Mesendoderm (in vitro differentiated cells): Measurements from ENCODE around the gene DYNLT4.
"Not testable (repeated sequence)": the region's sequence is repeated elsewhere in the genome, so short reads cannot be mapped to it uniquely, and the experiment has no call there.

Experiments used
- DNase-seq: peaks from one replicate; pipeline ENCODE4 v3.0.0; 2013
- H2AK5ac ChIP-seq: 2 replicates; pipeline ENCODE4 v1.6.1; 2013; ENCODE audit warnings: low read length, inconsistent platforms
- H2BK120ac ChIP-seq: 2 replicates; pipeline ENCODE4 v1.6.1; 2013; ENCODE audit warnings: low read depth, mild to moderate bottlenecking, low read length, moderate library complexity, mixed read lengths
- H2BK15ac ChIP-seq: replicated peaks from 2 replicates; pipeline ENCODE4 v1.6.1; 2013; ENCODE audit warnings: low read depth, mild to moderate bottlenecking, moderate library complexity
- H2BK5ac ChIP-seq: 2 replicates; pipeline ENCODE4 v1.6.1; 2013; ENCODE audit warnings: low read length, inconsistent platforms
- H3K18ac ChIP-seq: 2 replicates; pipeline ENCODE4 v1.6.1; 2013; ENCODE audit warnings: mild to moderate bottlenecking, low read length, mixed read lengths
- H3K23ac ChIP-seq: one replicate; pipeline ENCODE4 v1.6.1; 2013; ENCODE audit warnings: low read length
- H3K27ac ChIP-seq: 2 replicates; pipeline ENCODE4 v1.5.1; 2013; ENCODE audit warnings: low read depth, mild to moderate bottlenecking, inconsistent platforms, low read length, moderate library complexity
- H3K27me3 ChIP-seq: 2 replicates; pipeline ENCODE4 v1.6.1; 2013; ENCODE audit warnings: low read length, control low read depth, mild to moderate bottlenecking, inconsistent platforms; ENCODE audit not compliant: insufficient read depth, poor library complexity
- H3K36me3 ChIP-seq: 2 replicates; pipeline ENCODE4 v1.6.1; 2013; ENCODE audit warnings: low read length, inconsistent platforms; ENCODE audit not compliant: control insufficient read depth, insufficient read depth
- H3K4ac ChIP-seq: one replicate; pipeline ENCODE4 v1.6.1; 2013; ENCODE audit warnings: low read depth, mild to moderate bottlenecking, low read length, moderate library complexity
- H3K4me1 ChIP-seq: 2 replicates; pipeline ENCODE4 v1.6.1; 2013; ENCODE audit warnings: low read depth, low read length, inconsistent platforms; ENCODE audit not compliant: control insufficient read depth
- H3K4me2 ChIP-seq: 2 replicates; pipeline ENCODE4 v1.6.1; 2013; ENCODE audit warnings: low read length
- H3K4me3 ChIP-seq: 2 replicates; pipeline ENCODE4 v1.5.1; 2013; ENCODE audit warnings: mild to moderate bottlenecking, low read length
- H3K56ac ChIP-seq: one replicate; pipeline ENCODE4 v1.6.1; 2013; ENCODE audit warnings: low read length
- H3K79me1 ChIP-seq: 2 replicates; pipeline ENCODE4 v1.6.1; 2013; ENCODE audit warnings: low read length, inconsistent platforms
- H3K79me2 ChIP-seq: 2 replicates; pipeline ENCODE4 v1.6.1; 2013; ENCODE audit warnings: mild to moderate bottlenecking, low read length; ENCODE audit not compliant: control insufficient read depth, insufficient read depth
- H3K9ac ChIP-seq: 2 replicates; pipeline ENCODE4 v1.6.1; 2013; ENCODE audit warnings: low read length, inconsistent platforms
- H4K5ac ChIP-seq: one replicate; pipeline ENCODE4 v1.6.1; 2013; ENCODE audit warnings: low read length
- H4K8ac ChIP-seq: one replicate; pipeline ENCODE4 v1.6.1; 2013; ENCODE audit warnings: low read depth, mild to moderate bottlenecking, control low read depth, low read length, moderate library complexity
- WGBS: extraction: QIAGEN DNeasy Blood & Tissue Kit; methylation state at CpG from one replicate; pipeline ENCODE4 v1.1.7; 2013; ENCODE audit warnings: low lambda C conversion rate, missing lambda C conversion rate; ENCODE audit not compliant: insufficient coverage; ENCODE audit errors: extremely low coverage; 5-methylcytosine and 5-hydroxymethylcytosine counted together

Gene DYNLT4

DNA sequence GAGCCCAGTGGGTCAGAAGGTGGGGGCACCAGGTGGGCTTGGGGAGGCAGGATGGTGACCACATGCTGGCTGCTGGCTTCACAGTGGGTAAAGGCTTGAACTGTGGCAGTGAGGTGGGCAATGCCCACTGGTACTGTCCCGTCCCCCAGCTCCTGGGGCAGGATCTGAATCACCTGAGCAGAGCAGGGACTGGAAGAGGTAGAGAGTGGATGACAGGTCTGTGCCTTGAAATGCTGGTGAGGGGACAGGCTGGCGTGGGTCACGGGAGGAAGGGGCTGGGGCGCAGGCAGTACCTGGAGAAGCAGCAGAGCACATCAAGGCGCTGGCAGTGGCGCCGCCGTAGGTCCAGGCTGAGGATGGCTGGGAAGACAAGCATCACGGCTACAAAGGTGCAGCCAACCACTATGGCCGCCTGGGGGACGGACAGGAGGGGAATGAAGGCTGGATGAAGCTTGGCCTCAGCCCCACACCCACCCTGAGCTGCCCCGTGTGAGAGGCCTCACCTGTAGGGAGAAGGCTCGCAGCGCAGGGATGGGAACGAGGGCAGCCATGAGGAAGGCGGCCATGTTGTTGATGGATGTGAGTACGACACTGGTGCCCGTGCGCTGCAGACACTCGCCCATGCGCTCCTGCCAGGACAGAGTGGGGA, 21.0 kb upstream of the DYNLT4 start:
- Histone ChIP-seq H3K4ac (no peak overlapping the region), H3K79me1 (no peaks in the 10 kb centered on the region), H3K56ac (no peak overlapping the region), H2BK15ac (no peak overlapping the region), H2AK5ac (no peak overlapping the region), H2BK5ac (no peak overlapping the region), H2BK120ac (no peak overlapping the region), H3K4me3 (no peak overlapping the region), H3K36me3 (no peaks in the 10 kb centered on the region), H3K4me1 (no peaks in the 10 kb centered on the region), H3K23ac (no peak overlapping the region), H4K8ac (no peak overlapping the region), H3K4me2 (no peak overlapping the region), H3K9ac (no peak overlapping the region), H3K79me2 (no peaks in the 10 kb centered on the region), H4K5ac (no peak overlapping the region), H3K27ac (no peak overlapping the region), H3K27me3 (no peaks in the 10 kb centered on the region), H3K18ac (no peak overlapping the region)
- no CpG with 5 or more reads among the region's 21 CpGs for WGBS
- DNase-seq = no peak

DNA sequence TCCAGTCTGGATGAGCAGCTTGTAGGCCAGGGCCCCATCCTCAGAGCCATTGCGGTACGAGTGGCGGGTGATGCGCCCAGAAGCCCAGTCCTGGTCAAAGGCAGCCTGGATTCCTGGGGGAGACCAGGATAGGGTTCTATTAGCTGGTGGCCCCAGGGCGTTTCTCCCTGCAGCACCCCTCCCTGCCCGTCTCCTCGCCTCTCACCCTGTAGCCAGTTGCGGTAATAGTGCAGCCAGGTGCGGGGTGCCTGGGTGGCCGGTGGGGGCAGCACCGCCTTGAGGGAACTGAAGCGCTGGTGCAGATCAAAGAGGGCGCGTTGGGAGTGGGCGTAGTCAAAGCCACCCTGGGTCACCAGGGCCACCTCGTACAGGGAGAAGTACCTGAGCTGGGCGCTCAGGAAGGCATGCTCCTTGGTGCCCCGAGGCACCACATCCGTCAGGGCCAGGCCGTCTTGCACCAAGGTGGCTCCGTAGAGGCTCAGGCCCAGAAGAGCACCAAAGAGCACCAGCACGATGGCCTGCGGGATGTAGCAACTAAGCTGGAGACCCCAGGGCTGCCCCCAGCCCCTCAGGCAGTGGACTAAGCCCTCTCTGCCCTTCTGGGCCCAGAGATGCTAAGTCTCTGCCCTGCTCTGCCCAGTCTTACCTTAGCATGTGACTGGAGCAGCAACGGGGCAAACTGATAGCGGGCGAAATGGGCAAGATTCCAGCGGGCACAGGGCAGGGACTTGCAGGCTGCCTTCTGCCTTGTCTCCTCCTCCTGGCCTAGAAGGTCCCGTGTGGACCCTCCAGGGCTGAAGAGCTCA, 20.2 kb upstream of the DYNLT4 start:
- H4K8ac ChIP-seq = no peak overlapping the region
- no peak overlapping the region for H3K27ac ChIP-seq
- no peak overlapping the region for H3K23ac ChIP-seq
- H4K5ac ChIP-seq = no peak overlapping the region
- no peaks in the 10 kb centered on the region for H3K27me3 ChIP-seq
- H3K4ac ChIP-seq = no peak overlapping the region
- H2AK5ac ChIP-seq = no peak overlapping the region
- DNase-seq = peak; percentile 56
- no peaks in the 10 kb centered on the region for H3K4me1 ChIP-seq
- H3K79me1 ChIP-seq = no peaks in the 10 kb centered on the region
- H2BK15ac ChIP-seq = no peak overlapping the region
- H3K36me3 ChIP-seq = no peaks in the 10 kb centered on the region
- no peaks in the 10 kb centered on the region for H3K79me2 ChIP-seq
- H3K4me2 ChIP-seq = no peak overlapping the region
- H3K4me3 ChIP-seq = no peak overlapping the region
- H3K18ac ChIP-seq = no peak overlapping the region
- H3K9ac ChIP-seq = no peak overlapping the region
- no peak overlapping the region for H2BK120ac ChIP-seq
- peak overlapping the region; percentile 15 for H3K56ac ChIP-seq
- WGBS = no CpG with 5 or more reads among the region's 28 CpGs
- H2BK5ac ChIP-seq = no peak overlapping the region

DNA sequence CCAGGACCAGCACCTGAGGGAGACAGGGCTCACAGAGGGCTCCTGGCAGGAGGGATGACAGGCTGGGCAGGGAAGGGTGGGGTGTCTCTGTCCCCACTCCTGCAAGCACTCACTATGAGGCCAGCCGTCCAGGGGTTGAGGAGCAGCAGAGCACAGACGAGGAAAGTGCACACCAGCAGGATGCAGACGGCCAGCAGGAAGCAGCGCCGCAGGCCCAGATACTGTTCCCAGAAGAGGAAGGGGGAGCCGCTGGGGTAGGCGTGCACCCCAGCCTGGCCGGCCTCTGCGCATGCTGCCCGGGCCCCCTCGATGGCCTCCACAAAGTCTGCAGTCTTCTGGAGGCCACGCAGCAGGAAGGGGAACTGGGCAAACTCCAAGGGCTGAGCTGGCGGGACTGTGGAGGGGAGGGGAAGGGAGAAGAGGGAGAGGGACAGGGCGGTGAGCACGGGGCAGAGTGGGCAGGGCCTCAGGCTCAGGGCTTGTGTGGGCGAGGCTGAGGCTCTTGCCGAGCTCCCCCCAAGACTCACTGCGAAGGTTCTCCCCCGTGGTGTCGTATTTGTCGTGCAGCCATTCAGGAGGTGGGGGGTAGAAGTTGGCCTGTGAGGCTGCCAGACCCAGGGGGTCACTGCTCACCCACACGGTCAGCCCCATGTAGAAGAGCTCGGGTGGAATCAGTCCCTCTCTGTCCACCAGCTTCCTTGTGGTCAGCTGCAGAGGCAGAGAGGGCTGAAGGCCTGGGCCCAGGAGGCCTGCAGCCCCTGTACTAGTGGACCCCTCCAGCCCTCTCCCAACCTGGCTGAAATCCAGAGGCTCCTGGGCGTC, 19.4 kb upstream of the DYNLT4 start:
- no peak overlapping the region for H3K4me2 ChIP-seq

DNA sequence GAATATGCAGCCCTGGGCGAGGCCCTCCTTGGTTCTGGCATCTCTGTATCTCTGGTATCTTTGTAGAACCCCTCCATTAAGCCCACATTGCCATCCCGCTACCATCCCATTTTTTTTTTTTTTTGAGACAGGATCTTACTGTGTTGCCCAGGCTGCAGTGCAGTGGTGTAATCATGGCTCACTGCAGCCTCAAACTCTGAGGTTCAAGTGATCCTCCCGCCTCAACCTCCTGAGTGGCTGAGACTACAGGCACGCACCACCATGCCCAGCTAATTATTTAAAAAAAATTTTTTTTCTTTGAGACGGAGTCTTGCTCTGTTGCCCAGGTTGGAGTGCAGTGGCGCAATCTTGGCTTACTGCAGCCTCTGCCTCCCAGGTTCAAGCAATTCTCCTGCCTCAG, 17.2 kb upstream of the DYNLT4 start:
- not testable (repeated sequence) for H3K56ac ChIP-seq, H3K4ac ChIP-seq, H3K79me2 ChIP-seq, DNase-seq, H2BK5ac ChIP-seq, H2AK5ac ChIP-seq, H3K79me1 ChIP-seq, H3K4me3 ChIP-seq, H3K4me1 ChIP-seq, H4K8ac ChIP-seq, H3K36me3 ChIP-seq, H2BK15ac ChIP-seq, H4K5ac ChIP-seq, H3K23ac ChIP-seq, H3K18ac ChIP-seq, H3K9ac ChIP-seq, H3K27ac ChIP-seq, H2BK120ac ChIP-seq, H3K4me2 ChIP-seq, H3K27me3 ChIP-seq
- no CpG with 5 or more reads among the region's 6 CpGs for WGBS

More for the DNA sequence above, 19.4 kb upstream of the DYNLT4 start:
- Histone ChIP-seq H3K36me3 (no peaks in the 10 kb centered on the region), H3K79me1 (no peaks in the 10 kb centered on the region), H4K8ac (no peak overlapping the region), H3K79me2 (no peaks in the 10 kb centered on the region), H3K56ac (peak overlapping the region; percentile 15), H3K4me3 (no peak overlapping the region), H3K18ac (no peak overlapping the region), H4K5ac (no peak overlapping the region), H3K4me1 (no peaks in the 10 kb centered on the region), H3K9ac (no peak overlapping the region), H2BK120ac (no peak overlapping the region), H3K23ac (no peak overlapping the region), H2BK5ac (no peak overlapping the region), H3K27me3 (no peaks in the 10 kb centered on the region), H3K4ac (no peak overlapping the region), H2BK15ac (no peak overlapping the region), H2AK5ac (no peak overlapping the region), H3K27ac (no peak overlapping the region)
- DNase-seq = no peak
- no CpG with 5 or more reads among the region's 24 CpGs for WGBS

DNA sequence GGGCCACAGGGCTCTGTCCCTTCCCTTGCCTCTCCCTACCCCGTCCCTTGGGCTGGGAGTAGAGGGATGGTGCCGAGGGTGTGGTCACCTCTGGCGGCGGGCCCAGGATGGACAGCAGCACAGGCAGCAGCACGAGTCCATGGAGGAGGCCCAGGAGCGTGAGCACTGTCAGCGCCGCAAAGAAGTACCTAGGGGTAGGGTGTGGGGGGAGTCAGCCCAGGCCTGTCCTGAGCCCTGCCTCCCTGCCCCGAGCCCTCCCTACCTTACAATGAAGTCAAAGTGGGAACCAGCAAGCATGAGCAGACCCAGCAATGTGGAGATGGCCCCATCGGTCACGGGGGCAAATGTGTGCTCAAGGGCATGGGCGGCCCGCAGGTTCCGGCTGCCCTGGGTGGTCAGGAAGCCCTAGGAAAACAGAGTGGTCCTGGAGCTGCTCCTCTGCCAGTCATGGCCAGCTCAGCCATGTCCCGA, 15.9 kb upstream of the DYNLT4 start:
- Histone ChIP-seq H3K4me2 (no peak overlapping the region), H3K9ac (no peak overlapping the region), H3K36me3 (no peaks in the 10 kb centered on the region), H3K27me3 (no peaks in the 10 kb centered on the region), H3K56ac (no peak overlapping the region), H3K27ac (no peak overlapping the region), H3K79me1 (no peaks in the 10 kb centered on the region), H3K4me3 (no peak overlapping the region), H2BK15ac (no peak overlapping the region), H2AK5ac (no peak overlapping the region), H3K4ac (no peak overlapping the region), H2BK120ac (no peak overlapping the region), H3K79me2 (no peaks in the 10 kb centered on the region), H3K23ac (peak overlapping the region; percentile 66), H4K8ac (no peak overlapping the region), H3K4me1 (peaks cover 3% of the 10 kb centered on the region), H4K5ac (no peak overlapping the region), H3K18ac (no peak overlapping the region), H2BK5ac (no peak overlapping the region)
- DNase-seq = no peak
- WGBS = no CpG with 5 or more reads among the region's 15 CpGs
